Thoracic aorta (tissue), 2 donors: Measurements from ENCODE around the gene SPIRE1. TPM values are rescaled to one million over a fixed set of nuclear protein-coding genes. Genes with fewer than 3 reads are reported as not detected.

Experiments
- ATAC-seq: fragments of 150-250 bp; one replicate; pipeline ENCODE4 v1.8.0; 2017; ENCODE audit warnings: low read depth; ENCODE audit not compliant: insufficient number of reproducible peaks, low FRiP score
- DNase-seq: peaks from one replicate; pipeline ENCODE4 v3.0.0-alpha.2; 2020; ENCODE audit warnings: low spot score
- H3K27ac ChIP-seq, 2 donors: fragments of 200-600 bp; sonication (generic); 1 replicate in 1 of 2; 2 replicates in 1 of 2; pipeline ENCODE4 v1.5.1; 2016; ENCODE audit warnings: mild to moderate bottlenecking in 2 of 2, moderate library complexity in 2 of 2
- H3K27me3 ChIP-seq: fragments of 200-600 bp; sonication (generic); replicated peaks from 2 replicates; pipeline ENCODE4 v1.6.0; 2016; ENCODE audit warnings: mild to moderate bottlenecking; ENCODE audit not compliant: insufficient read depth
- H3K36me3 ChIP-seq: fragments of 200-600 bp; sonication (generic); one replicate; pipeline ENCODE4 v1.5.1; 2016
- H3K4me1 ChIP-seq, 2 donors: fragments of 200-600 bp; sonication (generic); 1 replicate in 1 of 2; 2 replicates in 1 of 2; pipeline versions ENCODE4 v1.5.1 to v1.6.0; 2016; ENCODE audit warnings: low read depth in 2 of 2, mild to moderate bottlenecking in 1 of 2; ENCODE audit not compliant: control insufficient read depth in 1 of 2
- H3K4me3 ChIP-seq: fragments of 200-600 bp; sonication (generic); 2 replicates; pipeline ENCODE4 v1.5.1; 2016; ENCODE audit warnings: mild to moderate bottlenecking
- H3K9me3 ChIP-seq: fragments of 200-600 bp; sonication (generic); 2 replicates; pipeline ENCODE4 v1.5.1; 2016
- CTCF ChIP-seq: fragments of 200-600 bp; sonication (generic); IDR thresholded peaks from one replicate; pipeline ENCODE4 v1.5.1; 2019; ENCODE audit warnings: antibody characterized with exemption
- total RNA-seq, 2 donors: library from RNA; depleted of rRNA; stranded (reverse); fragments of >200 nt; gene quantifications; one replicate each; pipeline versions ENCODE4 v1.1.0 to v1.2.3, GENCODE V29; 2016

The SPIRE1 gene
- total RNA-seq, 2 donors from 2014 or later = 26.8 to 39.6 TPM

GRCh38 chr18:12579775-12580174 is 78.1 kb downstream of the SPIRE1 start:
- Histone ChIP-seq H3K4me1 (no peaks in the 10 kb centered on the region), H3K27ac (no peak overlapping the region), H3K27me3 (no peaks in the 10 kb centered on the region), H3K9me3 (no peaks in the 10 kb centered on the region), H3K36me3 (no peaks in the 10 kb centered on the region), H3K4me3 (no peak overlapping the region)
- no peak for TF ChIP-seq CTCF
- DNase-seq (no peak), ATAC-seq (no peak)

GRCh38 chr18:12577848-12578247 is 80.1 kb downstream of the SPIRE1 start:
- ATAC-seq = no peak
- no peak for DNase-seq
- Histone ChIP-seq H3K36me3 (no peaks in the 10 kb centered on the region), H3K27ac (no peak overlapping the region), H3K27me3 (no peaks in the 10 kb centered on the region), H3K4me3 (no peak overlapping the region), H3K9me3 (no peaks in the 10 kb centered on the region), H3K4me1 (no peaks in the 10 kb centered on the region)
- TF ChIP-seq CTCF = no peak

- no peaks in the 10 kb centered on the region for H3K27me3 ChIP-seq
- no peaks in the 10 kb centered on the region for H3K36me3 ChIP-seq
- H3K27ac ChIP-seq = no peak overlapping the region
- no peak for TF ChIP-seq CTCF
- H3K4me1 ChIP-seq = no peaks in the 10 kb centered on the region
- DNase-seq (no peak), ATAC-seq (no peak)
- no peaks in the 10 kb centered on the region for H3K9me3 ChIP-seq
- no peak overlapping the region for H3K4me3 ChIP-seq
Measured at GRCh38 chr18:12574494-12575185, 83.3 kb downstream of the SPIRE1 start.

GRCh38 chr18:12571630-12572029 is 86.3 kb downstream of the SPIRE1 start:
- DNase-seq (no peak), ATAC-seq (no peak)
- Histone ChIP-seq H3K36me3 (no peaks in the 10 kb centered on the region), H3K4me3 (no peak overlapping the region), H3K27ac (no peak overlapping the region), H3K27me3 (no peaks in the 10 kb centered on the region), H3K4me1 (no peaks in the 10 kb centered on the region), H3K9me3 (no peaks in the 10 kb centered on the region)
- TF ChIP-seq CTCF = no peak

- ATAC-seq = no peak
- H3K9me3 ChIP-seq = no peaks in the 10 kb centered on the region
Measured at GRCh38 chr18:12569791-12570190, 88.1 kb downstream of the SPIRE1 start.

More at GRCh38 chr18:12569791-12570190, 88.1 kb downstream of the SPIRE1 start:
- Histone ChIP-seq H3K27ac (no peak overlapping the region), H3K4me1 (no peaks in the 10 kb centered on the region), H3K36me3 (no peaks in the 10 kb centered on the region), H3K27me3 (no peaks in the 10 kb centered on the region), H3K4me3 (no peak overlapping the region)
- TF ChIP-seq CTCF = no peak
- no peak for DNase-seq
